Measurements from ENCODE around the gene WBP1L.
"Not testable (repeated sequence)": the region's sequence is repeated elsewhere in the genome, so short reads cannot be mapped to it uniquely, and the experiment has no call there.

The WBP1L gene

GRCh38 chr10:102850025-102850518 is 106.3 kb downstream of the WBP1L start:
- DNase-seq: no peak

- not testable (repeated sequence) for DNase-seq
Measured at GRCh38 chr10:102853237-102853636, 109.5 kb downstream of the WBP1L start.

- not testable (repeated sequence) for DNase-seq
Measured at GRCh38 chr10:102855731-102856436, 112.1 kb downstream of the WBP1L start.

GRCh38 chr10:102856758-102857424 is 113.1 kb downstream of the WBP1L start:
- no peak for DNase-seq

GRCh38 chr10:102859911-102860310 is 116.2 kb downstream of the WBP1L start:
- DNase-seq: no peak

GRCh38 chr10:102863660-102864059 is 119.9 kb downstream of the WBP1L start:
- DNase-seq: no peak

- no peak for DNase-seq
Measured at GRCh38 chr10:102865620-102866019, 121.9 kb downstream of the WBP1L start.
